ENCODE measurements around the gene SRSF6.

Gene SRSF6

DNA sequence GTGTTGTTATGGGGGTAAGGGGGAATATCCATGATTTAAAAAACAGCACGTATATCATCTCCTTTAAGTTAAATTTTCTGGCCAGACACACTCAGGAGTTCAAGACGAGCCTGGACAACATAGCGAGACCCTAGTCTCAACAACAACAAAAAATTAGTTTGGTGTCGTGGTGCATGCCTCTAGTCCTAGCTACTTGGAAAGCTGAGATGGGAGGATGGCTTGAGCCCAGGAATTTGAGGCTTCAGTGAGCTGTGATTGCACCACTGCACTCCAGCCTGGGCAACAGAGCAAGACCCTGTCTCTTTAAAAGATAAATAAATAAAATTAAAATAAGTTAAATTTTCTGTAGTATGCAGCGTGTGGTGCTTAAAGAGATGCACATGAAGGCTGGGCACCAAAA lies 31.5 kb upstream of the SRSF6 start:
- no peak for TF ChIP-seq CTCF (IDR thresholded peaks at IDR 0.05; ENCODE audit: extremely low read depth, missing control alignments)
- no peak for DNase-seq (ENCODE audit: low spot score)

- no peak for TF ChIP-seq CTCF (IDR thresholded peaks at IDR 0.05; ENCODE audit: extremely low read depth, missing control alignments)
- DNase-seq (ENCODE audit: low spot score), result no peak
Observed at GRCh38 chr20:43430265-43431133, 27.2 kb upstream of the SRSF6 start.

DNA sequence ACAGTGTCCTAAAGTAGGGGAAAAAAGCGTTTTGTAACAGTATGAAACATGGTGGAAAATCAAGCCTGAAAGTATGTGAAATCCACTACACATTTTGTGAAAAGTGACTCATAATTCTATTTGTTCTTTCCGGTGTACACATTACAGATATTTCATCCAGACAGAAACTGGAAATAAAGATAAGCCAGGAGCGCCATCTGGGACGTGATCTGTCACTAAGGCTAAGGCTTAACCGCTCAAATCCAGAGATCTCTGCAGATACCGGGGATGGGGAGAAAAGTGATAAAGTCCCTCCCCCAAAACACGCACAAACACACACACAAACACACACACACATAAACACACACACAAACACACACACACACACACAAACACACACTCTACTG lies 26.6 kb upstream of the SRSF6 start:
- no peak for DNase-seq (ENCODE audit: low spot score)
- no peak for TF ChIP-seq CTCF (IDR thresholded peaks at IDR 0.05; ENCODE audit: extremely low read depth, missing control alignments)

DNA sequence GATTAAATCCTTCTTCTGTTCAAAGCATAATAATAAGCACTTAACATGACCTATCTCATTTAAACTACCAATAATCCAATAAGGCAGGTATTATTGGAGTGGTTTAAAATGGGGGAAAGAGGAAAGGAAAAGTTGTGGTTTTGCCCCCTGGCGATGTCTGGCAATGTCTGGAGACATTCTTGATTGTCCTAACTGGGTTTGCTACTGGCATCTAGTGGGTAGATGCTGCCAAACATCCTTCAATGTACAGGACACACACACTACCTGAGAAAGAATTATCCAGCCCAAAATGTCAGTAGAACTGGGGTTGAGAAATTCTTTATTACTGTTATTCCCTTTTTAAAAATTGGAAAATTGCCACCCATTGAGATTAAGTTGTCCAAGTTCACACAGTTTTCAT lies 25.2 kb upstream of the SRSF6 start:
- DNase-seq (ENCODE audit: low spot score), result no peak
- TF ChIP-seq CTCF (IDR thresholded peaks at IDR 0.05; ENCODE audit: extremely low read depth, missing control alignments), result no peak

GRCh38 chr20:43433250-43433854 lies 24.3 kb upstream of the SRSF6 start:
- DNase-seq (ENCODE audit: low spot score), result no peak
- TF ChIP-seq CTCF (IDR thresholded peaks at IDR 0.05; ENCODE audit: extremely low read depth, missing control alignments), result no peak

GRCh38 chr20:43434565-43434964 lies 23.1 kb upstream of the SRSF6 start:
- TF ChIP-seq CTCF (IDR thresholded peaks at IDR 0.05; ENCODE audit: extremely low read depth, missing control alignments), result no peak
- no peak for DNase-seq (ENCODE audit: low spot score)

- peak; percentile 44 for DNase-seq (ENCODE audit: low spot score)
- no peak for TF ChIP-seq CTCF (IDR thresholded peaks at IDR 0.05; ENCODE audit: extremely low read depth, missing control alignments)
Observed at GRCh38 chr20:43438578-43439316, 18.9 kb upstream of the SRSF6 start.

Data from GM20000 (cell line).